K562 (cell line): ENCODE data around the gene HCAR1. TPM values are rescaled to one million over a fixed set of nuclear protein-coding genes. Genes with fewer than 3 reads are reported as not detected.

Source experiments
- ATAC-seq: fragments of 200-7000 bp; cut with Tn5 transposase; 3 replicates; pipeline ENCODE4 v1.9.1; 2020; ENCODE audit warnings: moderate library complexity
- BruUV-seq: library from RNA; stranded (reverse); fragments of 400-500 nt; replicated peaks from 2 replicates; lab custom pipeline; 2021; lab: Mats Ljungman, UMichigan
- CTCF ChIA-PET: fragments of 300-600 bp; formaldehyde crosslinking; extraction: SDS; loops from one replicate; lab custom pipeline; 2021; ENCODE audit warnings: low intra/inter-chr PET ratio; lab: Yijun Ruan, JAX
- POLR2A ChIA-PET: fragments of 300-600, 350-650 bp; sonication (Branson Sonifier 250); formaldehyde crosslinking; extraction: SDS; loops from one replicate; lab custom pipeline; 2021; ENCODE audit warnings: antibody characterized with exemption, inconsistent platforms; lab: Yijun Ruan, JAX
- DNase-seq, 4 experiments: peaks; one replicate each; pipeline versions ENCODE4 v3.0.0 to v3.0.0-alpha.2; 2011 to 2018; ENCODE audit warnings: low spot score in 3 of 4, mixed read lengths in 3 of 4; ENCODE audit errors: extremely low read depth in 1 of 4
- FAIRE-seq: peaks from 2 replicates; lab custom pipeline; 2011; peaks lifted over from hg19 to GRCh38; lab: Jason Lieb, UNC
- H2AFZ ChIP-seq: 2 replicates; pipeline ENCODE4 v1.6.0; 2011; ENCODE audit warnings: low read depth, low read length, control low read depth, inconsistent platforms
- H3K27ac ChIP-seq: fragments of 200-600 bp; 3 replicates; pipeline ENCODE4 v1.8.0; 2011; ENCODE audit warnings: low read depth, mild to moderate bottlenecking, control low read depth, inconsistent platforms, low read length, moderate library complexity, mixed read lengths; ENCODE audit errors: extremely low read depth
- H3K27me3 ChIP-seq, 2 experiments: fragments of 300-600 bp in 1 of 2; 2 replicates in 1 of 2; 3 replicates in 1 of 2; pipeline versions ENCODE4 v1.6.0 to v1.8.0; 2011; ENCODE audit warnings: inconsistent platforms in 2 of 2, low read length in 2 of 2, mild to moderate bottlenecking in 1 of 2, mixed read lengths in 1 of 2, moderate library complexity in 1 of 2; ENCODE audit not compliant: control insufficient read depth in 2 of 2, insufficient read depth in 2 of 2
- H3K36me3 ChIP-seq: fragments of 300-600 bp; 3 replicates; pipeline ENCODE4 v1.8.0; 2011; ENCODE audit warnings: mild to moderate bottlenecking, low read length, inconsistent platforms; ENCODE audit not compliant: control insufficient read depth, insufficient read depth
- H3K4me1 ChIP-seq, 2 experiments: fragments of 200-600 bp in 1 of 2; replicated peaks in 1 of 2; 2 replicates in 1 of 2; 3 replicates in 1 of 2; pipeline versions ENCODE4 v1.5.1 to v1.8.0; 2011; ENCODE audit warnings: inconsistent platforms in 2 of 2, low read length in 2 of 2, mild to moderate bottlenecking in 1 of 2, mixed read lengths in 1 of 2, moderate library complexity in 1 of 2; ENCODE audit not compliant: control insufficient read depth in 2 of 2, insufficient read depth in 2 of 2
- H3K4me2 ChIP-seq: 2 replicates; pipeline ENCODE4 v1.6.1; 2011; ENCODE audit warnings: low read length, control low read depth, inconsistent platforms, mixed read lengths; ENCODE audit not compliant: insufficient read depth
- H3K4me3 ChIP-seq: fragments of 200-600 bp; sonication (generic), shearing (Covaris generic); 2 replicates; pipeline ENCODE4 v1.5.1; 2016; ENCODE audit warnings: control low read depth, inconsistent platforms
- H3K79me2 ChIP-seq: fragments of 200-600 bp; 3 replicates; pipeline ENCODE4 v1.8.0; 2011; ENCODE audit warnings: low read length, inconsistent platforms; ENCODE audit not compliant: control insufficient read depth, insufficient read depth
- H3K9ac ChIP-seq, 2 experiments: 2 replicates each; pipeline versions ENCODE4 v1.6.0 to v1.6.1; 2011; ENCODE audit warnings: low read depth in 2 of 2, low read length in 2 of 2, control low read depth in 1 of 2, inconsistent platforms in 1 of 2, mild to moderate bottlenecking in 1 of 2, mixed read lengths in 1 of 2; ENCODE audit not compliant: insufficient read depth in 1 of 2
- H3K9me1 ChIP-seq: one replicate; pipeline ENCODE4 v1.6.0; 2011; ENCODE audit warnings: inconsistent platforms, mild to moderate bottlenecking, low read length, moderate library complexity; ENCODE audit not compliant: control insufficient read depth, insufficient read depth
- H3K9me3 ChIP-seq: replicated peaks from 2 replicates; pipeline ENCODE4 v1.5.1; 2011; ENCODE audit warnings: low read depth, low read length, inconsistent platforms; ENCODE audit not compliant: control insufficient read depth, insufficient read depth
- H4K20me1 ChIP-seq: replicated peaks from 2 replicates; pipeline ENCODE4 v1.6.1; 2011; ENCODE audit warnings: low read length, inconsistent platforms, mixed read lengths; ENCODE audit not compliant: control insufficient read depth, insufficient read depth
- BMI1 ChIP-seq: fragments of 150-350 bp; IDR thresholded peaks from 2 replicates; pipeline ENCODE4 v1.6.1; 2014; ENCODE audit warnings: low read length
- CC2D1A ChIP-seq: fragments of 450-650 bp; IDR thresholded peaks from 2 replicates; pipeline ENCODE4 v1.6.1; 2017; ENCODE audit warnings: mild to moderate bottlenecking
- EP300 ChIP-seq: IDR thresholded peaks from 2 replicates; pipeline ENCODE4 v1.6.1; 2012; ENCODE audit warnings: low read length, improper control_type of control experiment
- FOXM1 ChIP-seq, 2 experiments: fragments of 450-650 bp in 1 of 2; sonication (generic) in 1 of 2; formaldehyde crosslinking in 1 of 2; IDR thresholded peaks; 2 replicates each; pipeline versions ENCODE4 v1.6.1 to v1.9.0; 2017 to 2022; ENCODE audit warnings: low read depth in 2 of 2, mild to moderate bottlenecking in 2 of 2, missing genetic modification reagents in 1 of 2, moderate library complexity in 1 of 2
- HLTF ChIP-seq: fragments of 450-650 bp; IDR thresholded peaks from 2 replicates; pipeline ENCODE4 v1.6.1; 2016
- LCOR ChIP-seq: sonication (generic); formaldehyde crosslinking; IDR thresholded peaks from 2 replicates; pipeline ENCODE4 v1.8.0; 2022; ENCODE audit warnings: mild to moderate bottlenecking, missing genetic modification reagents
- MEF2A ChIP-seq: IDR thresholded peaks from 2 replicates; pipeline ENCODE4 v1.6.1; 2011; ENCODE audit warnings: low read depth, mild to moderate bottlenecking, low read length, moderate library complexity; ENCODE audit not compliant: control insufficient read depth
- MYBL2 ChIP-seq, 2 experiments: fragments of 450-650 bp in 1 of 2; sonication (generic) in 1 of 2; formaldehyde crosslinking in 1 of 2; IDR thresholded peaks; 2 replicates each; pipeline versions ENCODE4 v1.6.1 to v1.8.1; 2017 to 2022; ENCODE audit warnings: borderline replicate concordance in 1 of 2, inconsistent platforms in 1 of 2, low read depth in 1 of 2, mild to moderate bottlenecking in 1 of 2, missing genetic modification reagents in 1 of 2, moderate library complexity in 1 of 2
- MYNN ChIP-seq, 2 experiments: sonication (generic); formaldehyde crosslinking in 1 of 2; IDR thresholded peaks; 2 replicates each; pipeline versions ENCODE4 v1.5.0 to v1.6.1; 2016 to 2020; ENCODE audit warnings: antibody characterized with exemption in 1 of 2, missing genetic modification reagents in 1 of 2
- NCOA4 ChIP-seq: fragments of 450-650 bp; IDR thresholded peaks from 2 replicates; pipeline ENCODE4 v1.6.1; 2018; ENCODE audit warnings: mild to moderate bottlenecking; ENCODE audit not compliant: partially characterized antibody
- RFX1 ChIP-seq: fragments of 450-650 bp; IDR thresholded peaks from 2 replicates; pipeline ENCODE4 v1.6.1; 2016; ENCODE audit warnings: mild to moderate bottlenecking, moderate library complexity
- SAP30 ChIP-seq: fragments of 200-600 bp; sonication (generic); IDR thresholded peaks from 2 replicates; pipeline ENCODE4 v1.6.1; 2012; ENCODE audit warnings: borderline replicate concordance, low read depth, mild to moderate bottlenecking, moderate library complexity, low read length, control low read depth, inconsistent platforms; ENCODE audit not compliant: insufficient read depth, poor library complexity, severe bottlenecking
- STAT5A ChIP-seq: IDR thresholded peaks from 2 replicates; pipeline ENCODE4 v1.6.1; 2012; ENCODE audit warnings: low read length, inconsistent platforms, borderline replicate concordance
- TAF15 ChIP-seq: fragments of 200-400 bp; formaldehyde crosslinking; IDR thresholded peaks from 2 replicates; pipeline ENCODE4 v1.6.1; 2017; ENCODE audit warnings: mild to moderate bottlenecking, low read depth, low read length, moderate library complexity
- TAL1 ChIP-seq: fragments of 450-650 bp; IDR thresholded peaks from 2 replicates; pipeline ENCODE4 v1.6.1; 2016; ENCODE audit warnings: mild to moderate bottlenecking
- TCF3 ChIP-seq: sonication (generic); formaldehyde crosslinking; IDR thresholded peaks from 2 replicates; pipeline ENCODE4 v1.4.0; 2020; ENCODE audit warnings: mild to moderate bottlenecking, missing genetic modification reagents
- TCFL5 ChIP-seq: fragments of 250-450 bp; sonication (Bioruptor Pico); conservative IDR thresholded peaks from 2 replicates; pipeline ENCODE4 v1.6.1; 2021; ENCODE audit warnings: mild to moderate bottlenecking, moderate library complexity, matching md5 sums
- TEAD4 ChIP-seq, 2 experiments: sonication (generic) in 1 of 2; formaldehyde crosslinking in 1 of 2; IDR thresholded peaks; 2 replicates each; pipeline versions ENCODE4 v1.6.1 to v1.8.0; 2012 to 2022; ENCODE audit warnings: borderline replicate concordance in 1 of 2, inconsistent platforms in 1 of 2, low read length in 1 of 2, mild to moderate bottlenecking in 1 of 2, missing genetic modification reagents in 1 of 2
- ZBTB17 ChIP-seq: fragments of 450-650 bp; formaldehyde crosslinking; IDR thresholded peaks from 2 replicates; pipeline ENCODE4 v1.4.0; 2020; ENCODE audit warnings: mild to moderate bottlenecking
- WGBS: fragments of 100-300 bp; shearing (Covaris generic); methylation state at CpG from one replicate; pipeline ENCODE4 v1.1.6; 2016; ENCODE audit warnings: low coverage, mixed read lengths; ENCODE audit not compliant: insufficient coverage; ENCODE audit errors: missing lambda C conversion rate; 5-methylcytosine and 5-hydroxymethylcytosine counted together
- in situ Hi-C: fragments of 300-500 bp; cut with MboI; formaldehyde crosslinking; loops from 4 replicates; pipeline ENCODE4 v1.15.0; 2018; ENCODE audit warnings: inconsistent platforms, mixed read lengths
- intact Hi-C: fragments of 100-400 bp; cut with micrococcal nuclease; formaldehyde crosslinking; loops from 2 replicates; pipeline ENCODE4 v1.14.2; 2022
- polyA plus RNA-seq, 8 experiments: library from polyadenylated mRNA; depleted of rRNA in 4 of 8; stranded (reverse) in 5 of 8; unstranded in 3 of 8; fragments of >200 nt; fragmentation: Nextera tagmentation in 2 of 8; fragmentation: Illumina TruSeq in 1 of 8; extraction: Ambion mirVana in 2 of 8; extraction: Trizol in 1 of 8; gene quantifications; 2 replicates each; pipeline versions ENCODE4 v1.2.1 to v1.2.3, GENCODE V29; 2011 to 2014; ENCODE audit warnings: inconsistent platforms in 1 of 8, missing spikeins in 1 of 8
- total RNA-seq, 7 experiments: library from RNA; depleted of rRNA in 6 of 7; stranded (reverse); fragments of >200 nt in 6 of 7; fragmentation: Illumina TruSeq in 2 of 7; extraction: Trizol in 2 of 7; gene quantifications; 2 replicates each; pipeline versions ENCODE4 v1.2.1 to v1.2.3, GENCODE V29; 2011 to 2021; ENCODE audit warnings: low replicate concordance in 1 of 7
- TF ChIP-seq, protein P1 (sequence below): fragments of 450-650 bp; IDR thresholded peaks from 2 replicates; pipeline ENCODE4 v1.7.0; 2016; ENCODE audit warnings: borderline replicate concordance
- TF ChIP-seq, protein P2 (sequence below), 2 experiments: fragments of 250-450 bp in 1 of 2; fragments of 450-650 bp in 1 of 2; sonication (Bioruptor Pico) in 1 of 2; IDR thresholded peaks; 2 replicates each; pipeline versions ENCODE4 v1.6.1 to v1.8.0; 2016 to 2021; ENCODE audit warnings: mild to moderate bottlenecking in 2 of 2, moderate library complexity in 2 of 2, missing compliant biosample characterization in 1 of 2, missing genetic modification characterization in 1 of 2

The HCAR1 gene
- total and polyA plus RNA-seq, 9 of the 15 experiments (the other 6 are each of a cell fraction or from before 2014, with no cell fraction given), result not detected

DNA sequence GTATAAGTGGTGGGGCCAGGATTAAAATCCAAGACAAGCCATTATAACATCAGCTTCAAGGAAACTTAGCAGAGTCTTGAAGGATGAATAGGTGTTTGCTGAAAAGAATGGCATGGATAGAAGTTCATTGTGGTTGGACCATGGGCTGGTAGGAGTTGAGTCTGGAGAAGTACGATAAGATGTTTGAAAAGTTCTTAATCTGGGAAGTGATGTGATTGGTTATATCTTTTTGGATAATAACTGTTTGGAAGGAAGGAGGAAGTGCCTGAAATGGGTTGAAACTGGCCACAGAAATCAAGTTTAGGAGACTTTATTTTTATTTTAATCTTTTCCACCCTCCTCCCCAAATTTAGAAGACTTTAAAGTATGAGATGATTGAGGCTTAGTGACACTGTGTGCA is 26.9 kb upstream of the HCAR1 start:
- Histone ChIP-seq H3K4me3 (no peak overlapping the region), H4K20me1 (no peaks in the 10 kb centered on the region; the same call in 1 of the 2 replicates), H3K79me2 (peaks cover 66% of the 10 kb centered on the region), H3K9me3 (no peaks in the 10 kb centered on the region), H3K27me3 (no peaks in the 10 kb centered on the region), H3K9ac (no peak overlapping the region), H3K9me1 (no peaks in the 10 kb centered on the region), H3K27ac (no peak overlapping the region), H3K4me2 (no peak overlapping the region), H3K36me3 (peaks cover 82% of the 10 kb centered on the region), H2AFZ (no peak overlapping the region), H3K4me1 (peaks cover 19% of the 10 kb centered on the region in 2 experiments; a peak in 4 of 5 replicates)
- 21% methylated on average over 1 of the region's 1 CpG for WGBS
- ATAC-seq, result no peak
- peak; percentile 55 for FAIRE-seq
- CTCF ChIA-PET, result no interaction called here
- intact Hi-C loops, result loop anchor here (10.0 kb wide), 1 partner anchor 363 kb away; no protein-coding TSS in a partner anchor
- no TSS peak for BruUV-seq
- peak; percentile 26 to 48 (median 42) for DNase-seq
- in situ Hi-C loops, result no loop called here
- POLR2A ChIA-PET, result interaction anchor here (1.1 kb wide), 1 partner anchor 8 kb away, joined by 4 read pairs; no protein-coding TSS in a partner anchor
- no peak for TF ChIP-seq TCFL5 (CRISPR knock-in tag)
- TF ChIP-seq STAT5A, result no peak
- TF ChIP-seq EP300, result peak; percentile 49; the same call in 1 of the 2 replicates
- TF ChIP-seq BMI1, result no peak
- TF ChIP-seq SAP30, result no peak
- TF ChIP-seq, protein P1, sequence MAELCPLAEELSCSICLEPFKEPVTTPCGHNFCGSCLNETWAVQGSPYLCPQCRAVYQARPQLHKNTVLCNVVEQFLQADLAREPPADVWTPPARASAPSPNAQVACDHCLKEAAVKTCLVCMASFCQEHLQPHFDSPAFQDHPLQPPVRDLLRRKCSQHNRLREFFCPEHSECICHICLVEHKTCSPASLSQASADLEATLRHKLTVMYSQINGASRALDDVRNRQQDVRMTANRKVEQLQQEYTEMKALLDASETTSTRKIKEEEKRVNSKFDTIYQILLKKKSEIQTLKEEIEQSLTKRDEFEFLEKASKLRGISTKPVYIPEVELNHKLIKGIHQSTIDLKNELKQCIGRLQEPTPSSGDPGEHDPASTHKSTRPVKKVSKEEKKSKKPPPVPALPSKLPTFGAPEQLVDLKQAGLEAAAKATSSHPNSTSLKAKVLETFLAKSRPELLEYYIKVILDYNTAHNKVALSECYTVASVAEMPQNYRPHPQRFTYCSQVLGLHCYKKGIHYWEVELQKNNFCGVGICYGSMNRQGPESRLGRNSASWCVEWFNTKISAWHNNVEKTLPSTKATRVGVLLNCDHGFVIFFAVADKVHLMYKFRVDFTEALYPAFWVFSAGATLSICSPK, result no peak
- no peak for TF ChIP-seq MYNN (IDR thresholded peaks at IDR 0.05)
- no peak for TF ChIP-seq MYNN (CRISPR knock-in tag; IDR thresholded peaks at IDR 0.05)
- TF ChIP-seq MYBL2 (IDR thresholded peaks at IDR 0.05; ENCODE audit: low read depth), result peak; percentile 70
- TF ChIP-seq MYBL2 (CRISPR knock-in tag; IDR thresholded peaks at IDR 0.05; ENCODE audit: borderline replicate concordance), result no peak
- peak; percentile 74 for TF ChIP-seq TCF3 (CRISPR knock-in tag)
- peak; percentile 34; the same call in 1 of the 2 replicates for TF ChIP-seq ZBTB17
- TF ChIP-seq, protein P2, sequence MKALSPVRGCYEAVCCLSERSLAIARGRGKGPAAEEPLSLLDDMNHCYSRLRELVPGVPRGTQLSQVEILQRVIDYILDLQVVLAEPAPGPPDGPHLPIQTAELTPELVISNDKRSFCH (CRISPR knock-in tag; IDR thresholded peaks at IDR 0.05), result no peak
- TF ChIP-seq, protein P2 (tag; IDR thresholded peaks at IDR 0.05), result no peak
- TF ChIP-seq FOXM1 (IDR thresholded peaks at IDR 0.05; ENCODE audit: low read depth), result peak; percentile 92
- TF ChIP-seq FOXM1 (CRISPR knock-in tag; IDR thresholded peaks at IDR 0.05; ENCODE audit: low read depth), result no peak
- TF ChIP-seq LCOR (CRISPR knock-in tag), result peak; percentile 90; the same call in 1 of the 2 replicates
- TF ChIP-seq NCOA4, result no peak
- peak; percentile 54 for TF ChIP-seq TAL1
- no peak for TF ChIP-seq TAF15
- peak; percentile 69; the same call in 1 of the 2 replicates for TF ChIP-seq TEAD4 (IDR thresholded peaks at IDR 0.05; ENCODE audit: low read length)
- TF ChIP-seq TEAD4 (CRISPR knock-in tag; IDR thresholded peaks at IDR 0.05; ENCODE audit: borderline replicate concordance), result no peak
- TF ChIP-seq MEF2A, result no peak
- TF ChIP-seq HLTF, result no peak
- TF ChIP-seq CC2D1A, result peak; percentile 54; the same call in 1 of the 2 replicates
- no peak for TF ChIP-seq RFX1
